Ovary (tissue), 9 donors: ENCODE measurements around the gene FAM120B. TPM values are rescaled to one million over a fixed set of nuclear protein-coding genes. Genes with fewer than 3 reads are reported as not detected.

Experiments used
- DNase-seq, 5 donors: peaks; one replicate each; pipeline ENCODE4 v3.0.0-alpha.2; 2019 to 2020
- H3K27ac ChIP-seq, 2 donors: fragments of 200-600 bp; one replicate each; pipeline versions ENCODE4 v1.5.1 to v1.8.0; 2019 to 2022
- H3K27me3 ChIP-seq: fragments of 200-600 bp; one replicate; pipeline ENCODE4 v1.8.0; 2022
- H3K36me3 ChIP-seq: fragments of 200-600 bp; sonication (generic); one replicate; pipeline ENCODE4 v1.5.1; 2019
- H3K4me1 ChIP-seq: one replicate; pipeline ENCODE4 v1.8.1; 2013; ENCODE audit warnings: mild to moderate bottlenecking, moderate library complexity; ENCODE audit not compliant: insufficient read depth
- H3K4me3 ChIP-seq: fragments of 200-600 bp; sonication (generic); one replicate; pipeline ENCODE4 v1.5.1; 2017
- H3K9me3 ChIP-seq, 2 donors: fragments of 200-600 bp in 1 of 2; sonication (generic) in 1 of 2; one replicate each; pipeline versions ENCODE4 v1.5.1 to v1.8.1; 2013 to 2019; ENCODE audit warnings: mild to moderate bottlenecking in 1 of 2, moderate library complexity in 1 of 2
- CTCF ChIP-seq, 3 donors: fragments of 450-650 bp in 2 of 3; fragments of 200-600 bp in 1 of 3; IDR thresholded peaks; one replicate each; pipeline versions ENCODE4 v1.5.1 to v1.8.0; 2016 to 2022; ENCODE audit warnings: antibody characterized with exemption in 3 of 3, mild to moderate bottlenecking in 1 of 3
- EP300 ChIP-seq: sonication (generic); formaldehyde crosslinking; IDR thresholded peaks from one replicate; pipeline ENCODE4 v1.6.1; 2017; ENCODE audit warnings: antibody characterized with exemption
- POLR2A ChIP-seq: fragments of 450-650 bp; IDR thresholded peaks from one replicate; pipeline ENCODE4 v1.6.1; 2017; ENCODE audit warnings: antibody characterized with exemption, mild to moderate bottlenecking, moderate library complexity
- WGBS, 3 donors: extraction: QIAGEN DNeasy Blood & Tissue Kit in 1 of 3; methylation state at CpG; one replicate each; pipeline versions ENCODE4 v1.1.5 to v1.1.7; 2013 to 2017; 5-methylcytosine and 5-hydroxymethylcytosine counted together
- intact Hi-C, 4 donors: fragments of 100-400 bp; cut with DNase I; formaldehyde crosslinking; loops; one replicate each; pipeline versions ENCODE4 v1.11.0 to v1.15.1; 2022 to 2023
- microRNA-seq, 3 donors: library from miRNA; unstranded; fragments of <30 nt; microRNA quantifications; one replicate each; pipeline versions ENCODE4 to v1.2.0, GENCODE V29; 2019 to 2020
- polyA plus RNA-seq, 2 donors: library from polyadenylated mRNA; stranded (reverse); fragments of 200-250 nt in 1 of 2; fragments of 350-450 nt in 1 of 2; fragmentation: Illumina TruSeq in 1 of 2; extraction: RNeasy Lipid Tissue Mini Kit (QIAGEN cat#74804) in 1 of 2; gene quantifications; one replicate each; pipeline ENCODE4 v1.2.3, GENCODE V29; 2013 to 2014
- small RNA-seq: library from RNA; depleted of rRNA; stranded (forward); fragments of <200 nt; gene quantifications from one replicate; pipeline ENCODE3, GENCODE V24; 2016
- total RNA-seq, 7 donors: library from RNA; depleted of rRNA in 2 of 7; stranded (reverse); fragments of >200 nt in 2 of 7; fragmentation: NEBNext Ultra II Directional in 3 of 7; extraction: Animal tissue kit (Norgen Biotek cat#: 25700) in 3 of 7; gene quantifications; one replicate each; pipeline versions ENCODE4 v1.1.0 to v1.2.4, GENCODE V29; 2016 to 2023
- donor health status: DM: no; HTN: no; CAD: no; lungs with moderate emphysema.
- donor health status: DM: no; HTN: no; CAD: no.
- donor health status: Bipolar disorder and iron deficiency.
- donor health status: DM: yes; HTN: yes; CAD: no.
- donor health status: DM: no; HTN: no; CAD: no.
- donor health status: DM: yes; HTN: yes; CAD: no.

Gene FAM120B
- total and polyA plus RNA-seq, 9 donors: 10.6 to 39.3 (median 28.4) TPM

GRCh38 chr6:170453586-170454511, 147.3 kb downstream of the FAM120B start:
- Histone ChIP-seq H3K27ac (no peak overlapping the region), H3K4me1 (no peaks in the 10 kb centered on the region), H3K9me3 (no peaks in the 10 kb centered on the region), H3K27me3 (no peaks in the 10 kb centered on the region), H3K36me3 (no peaks in the 10 kb centered on the region), H3K4me3 (no peak overlapping the region)
- 62 to 74% (median 65%) methylated on average over 26 of the region's 26 CpGs for WGBS, 3 donors
- DNase-seq: no peak
- TF ChIP-seq CTCF (IDR thresholded peaks at IDR 0.05) (no peak), EP300 (no peak), POLR2A (no peak)
- intact Hi-C loops: no loop called here

GRCh38 chr6:170454512-170455285, 148.1 kb downstream of the FAM120B start:
- Histone ChIP-seq H3K36me3 (no peaks in the 10 kb centered on the region), H3K4me3 (no peak overlapping the region), H3K27me3 (no peaks in the 10 kb centered on the region), H3K4me1 (no peaks in the 10 kb centered on the region), H3K27ac (no peak overlapping the region), H3K9me3 (no peaks in the 10 kb centered on the region)
- 79 to 86% (median 84%) methylated on average over 18 of the region's 18 CpGs for WGBS, 3 donors
- no peak for TF ChIP-seq POLR2A
- intact Hi-C loops: no loop called here
- no peak for DNase-seq

GRCh38 chr6:170455335-170455979, 148.9 kb downstream of the FAM120B start:
- TF ChIP-seq POLR2A: no peak
- TF ChIP-seq EP300: no peak
- no peak for TF ChIP-seq CTCF (IDR thresholded peaks at IDR 0.05)
- Histone ChIP-seq H3K27me3 (no peaks in the 10 kb centered on the region), H3K27ac (no peak overlapping the region), H3K36me3 (no peaks in the 10 kb centered on the region), H3K4me3 (no peak overlapping the region), H3K9me3 (no peaks in the 10 kb centered on the region), H3K4me1 (no peaks in the 10 kb centered on the region)
- DNase-seq: no peak
- 93 to 94% (median 94%) methylated on average over 26 of the region's 26 CpGs for WGBS, 3 donors
- intact Hi-C loops: no loop called here

- no peak for TF ChIP-seq EP300
- TF ChIP-seq POLR2A: no peak
- Histone ChIP-seq H3K4me3 (no peak overlapping the region), H3K27ac (no peak overlapping the region), H3K4me1 (no peaks in the 10 kb centered on the region), H3K27me3 (no peaks in the 10 kb centered on the region), H3K9me3 (no peaks in the 10 kb centered on the region), H3K36me3 (no peaks in the 10 kb centered on the region)
- DNase-seq: no peak
- intact Hi-C loops: no loop called here
- 79 to 94% (median 90%) methylated on average over 9 of the region's 9 CpGs for WGBS, 3 donors
Observed at GRCh38 chr6:170456334-170456733, 149.8 kb downstream of the FAM120B start.

Small RNA genes within 50 kb of the gene (microRNA-seq; reads per million reads assigned to microRNA genes)
- 0 reads per million in 3 donors for gene MIR4644

Small RNA genes within 50 kb of the gene (small RNA-seq; reads per million reads assigned to genes)
- gene MIR4644: not detected

Other genes starting within 250 kb of the FAM120B start
- gene DLL1, start 15.7 kb upstream of the FAM120B start, total RNA-seq: 10 to 100 TPM in 1 of 7 donors, 1 to 10 TPM in 6; 1.3 to 11.5 (median 4.6) TPM
- 1 to 10 TPM in 1 of 2 donors, under 1 TPM in 1; 0.90 to 2.4 TPM for gene DLL1, start 15.7 kb upstream of the FAM120B start, polyA plus RNA-seq
- 100 to 1,000 TPM; 110 to 190 (median 122) TPM for gene PSMB1, start 246.5 kb downstream of the FAM120B start, total RNA-seq
- 100 to 1,000 TPM; 146 to 211 TPM for gene PSMB1, start 246.5 kb downstream of the FAM120B start, polyA plus RNA-seq
- gene TBP, start 247.6 kb downstream of the FAM120B start, total RNA-seq: 10 to 100 TPM; 12.7 to 17.0 (median 14.1) TPM
- gene TBP, start 247.6 kb downstream of the FAM120B start, polyA plus RNA-seq: 10 to 100 TPM; 11.8 to 15.8 TPM